GM18909 (cell line): ENCODE data around the gene GRAP.

Experiments used
- ATAC-seq: cut with Tn5 transposase; IDR thresholded peaks from one replicate; pipeline ENCODE4 v1.9.1; 2021; ENCODE audit warnings: mild to moderate bottlenecking; ENCODE audit not compliant: unreplicated experiment, poor library complexity

GRAP gene

DNA sequence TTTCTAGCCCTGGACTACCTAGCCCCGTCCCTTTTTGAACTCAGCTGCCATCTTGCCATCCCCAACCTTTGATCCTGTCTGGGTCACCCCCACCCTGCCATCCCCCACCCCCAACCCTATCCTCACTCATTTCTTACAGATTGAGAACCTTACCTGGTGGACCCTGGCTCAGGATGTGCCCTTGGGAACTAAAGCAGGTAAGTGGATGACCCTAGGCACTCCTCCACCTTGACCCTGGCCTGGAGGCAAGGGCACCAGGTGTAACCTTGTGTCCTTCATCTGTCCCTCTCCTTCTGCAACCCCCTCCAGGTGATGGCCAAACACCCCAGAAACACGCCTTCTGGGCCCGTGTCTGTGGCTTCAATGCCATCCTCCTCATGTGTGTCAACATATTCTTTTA is 26.7 kb downstream of the GRAP start:
- ATAC-seq = no peak

- ATAC-seq = no peak
Observed at GRCh38 chr17:19019041-19019941, 27.5 kb downstream of the GRAP start.

DNA sequence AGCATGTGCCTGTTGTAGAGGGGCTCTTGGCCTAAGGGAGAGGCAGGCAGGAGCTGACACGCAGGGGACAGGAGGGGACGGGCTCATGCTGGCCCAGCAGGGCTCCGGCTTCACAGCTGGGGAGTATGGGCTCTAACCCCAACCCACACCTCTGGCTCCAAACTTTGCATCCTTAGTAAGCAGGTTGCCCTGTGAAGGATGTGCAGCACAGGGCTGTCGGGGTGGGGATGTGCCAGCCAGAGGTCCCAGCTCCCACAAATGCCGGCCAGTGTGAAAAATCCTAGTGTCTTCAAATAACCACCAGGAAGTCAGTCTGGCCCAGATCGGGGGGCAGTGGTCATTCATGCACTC is 28.2 kb downstream of the GRAP start:
- no peak for ATAC-seq

GRCh38 chr17:19017804-19018599 is 28.8 kb downstream of the GRAP start:
- no peak for ATAC-seq

GRCh38 chr17:19017401-19017800 is 29.4 kb downstream of the GRAP start:
- ATAC-seq = no peak

- ATAC-seq = no peak
Observed at GRCh38 chr17:19016881-19017280, 29.9 kb downstream of the GRAP start.

GRCh38 chr17:19016297-19016696 is 30.5 kb downstream of the GRAP start:
- no peak for ATAC-seq

GRCh38 chr17:19015428-19015827 is 31.3 kb downstream of the GRAP start:
- no peak for ATAC-seq

DNA sequence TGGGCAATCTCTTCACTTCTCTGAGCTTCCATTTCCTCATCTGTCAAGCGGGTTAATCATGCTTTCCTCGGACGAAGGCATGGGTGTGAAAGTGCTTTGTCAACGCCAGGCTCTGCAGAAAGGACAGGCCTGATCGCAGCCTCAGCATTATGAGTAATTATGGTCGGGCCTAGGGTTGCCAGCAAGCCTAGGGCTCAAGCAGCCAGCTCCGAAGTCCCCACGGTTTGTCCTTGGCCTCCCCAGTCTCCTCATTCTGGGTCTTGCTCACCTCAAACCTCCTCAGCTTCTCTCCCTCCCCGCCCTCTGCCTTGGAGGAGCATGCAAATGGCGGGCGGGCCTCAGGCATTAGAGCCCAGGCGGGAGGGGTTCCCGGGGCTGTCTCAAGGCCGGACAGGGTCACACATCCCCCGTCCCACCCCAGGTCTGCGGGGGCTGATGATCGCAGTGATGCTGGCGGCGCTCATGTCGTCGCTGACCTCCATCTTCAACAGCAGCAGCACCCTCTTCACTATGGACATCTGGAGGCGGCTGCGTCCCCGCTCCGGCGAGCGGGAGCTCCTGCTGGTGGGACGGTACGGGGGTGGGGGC is 32.0 kb downstream of the GRAP start:
- ATAC-seq = no peak

GRCh38 chr17:19013806-19014627 is 32.7 kb downstream of the GRAP start:
- no peak for ATAC-seq

- ATAC-seq = no peak
Observed at GRCh38 chr17:19013226-19013625, 33.5 kb downstream of the GRAP start.

DNA sequence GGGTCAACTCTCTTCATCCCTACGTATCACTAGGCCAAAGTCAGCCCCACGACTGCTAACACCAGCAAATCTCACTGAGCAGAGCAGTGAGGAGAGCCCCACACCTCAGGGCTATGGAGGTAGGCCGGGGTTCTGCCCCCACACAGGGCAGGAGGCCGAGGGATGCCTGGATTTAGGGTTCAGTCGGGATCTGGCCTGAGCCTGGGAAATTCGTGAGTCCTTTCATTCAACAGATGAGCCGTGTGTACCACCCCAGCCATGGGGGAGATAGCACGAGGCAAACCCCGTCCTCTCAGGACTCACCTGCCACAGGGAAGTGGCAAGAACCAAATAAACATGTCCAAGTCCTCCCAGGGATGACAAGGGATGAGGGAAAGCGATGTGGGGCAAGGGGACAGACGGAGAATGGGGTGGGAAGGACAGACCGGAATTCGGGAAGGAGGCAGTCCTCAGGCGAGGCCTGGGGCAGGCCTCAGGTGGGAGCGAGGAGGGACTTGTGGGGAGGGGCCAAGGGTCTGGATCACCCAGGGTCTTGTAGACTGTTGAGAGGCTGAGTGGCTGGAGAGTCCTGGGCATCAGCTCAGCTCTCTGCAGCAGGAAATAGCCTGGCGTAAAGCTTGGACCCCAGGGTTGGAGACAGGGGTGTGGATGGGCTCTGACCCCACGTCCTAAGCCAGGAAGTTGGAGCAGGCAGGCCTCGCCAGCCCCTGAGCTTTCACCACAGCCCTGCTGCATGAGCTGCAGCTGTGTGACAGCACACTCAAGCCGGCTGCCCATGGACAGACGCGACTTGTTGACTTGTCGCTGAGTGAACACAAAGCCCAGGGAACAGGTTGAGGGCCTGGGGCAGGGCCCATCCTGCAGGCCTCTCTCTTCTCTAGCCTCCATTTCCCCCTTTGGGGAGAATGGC is 34.3 kb downstream of the GRAP start:
- ATAC-seq = no peak

DNA sequence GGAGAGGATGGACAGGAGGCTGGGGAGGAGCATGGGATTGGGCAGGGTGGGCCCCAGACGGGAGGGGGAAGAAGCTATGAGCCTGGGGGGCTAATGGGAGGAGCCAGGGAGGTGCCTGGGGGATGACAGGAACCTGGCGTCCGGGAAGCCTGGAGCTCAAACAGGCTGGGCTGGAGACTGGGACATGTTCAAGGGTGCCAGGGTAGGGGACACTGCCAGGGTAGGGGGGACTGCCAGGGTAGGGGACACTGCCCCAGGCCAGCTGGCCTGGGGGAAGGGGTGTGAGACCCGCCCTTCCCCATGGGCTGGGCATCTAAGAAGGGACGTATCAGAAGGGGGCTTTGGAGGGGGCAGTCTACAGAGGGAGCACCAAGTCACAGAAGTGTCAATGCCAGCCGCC is 35.2 kb downstream of the GRAP start:
- no peak for ATAC-seq

DNA sequence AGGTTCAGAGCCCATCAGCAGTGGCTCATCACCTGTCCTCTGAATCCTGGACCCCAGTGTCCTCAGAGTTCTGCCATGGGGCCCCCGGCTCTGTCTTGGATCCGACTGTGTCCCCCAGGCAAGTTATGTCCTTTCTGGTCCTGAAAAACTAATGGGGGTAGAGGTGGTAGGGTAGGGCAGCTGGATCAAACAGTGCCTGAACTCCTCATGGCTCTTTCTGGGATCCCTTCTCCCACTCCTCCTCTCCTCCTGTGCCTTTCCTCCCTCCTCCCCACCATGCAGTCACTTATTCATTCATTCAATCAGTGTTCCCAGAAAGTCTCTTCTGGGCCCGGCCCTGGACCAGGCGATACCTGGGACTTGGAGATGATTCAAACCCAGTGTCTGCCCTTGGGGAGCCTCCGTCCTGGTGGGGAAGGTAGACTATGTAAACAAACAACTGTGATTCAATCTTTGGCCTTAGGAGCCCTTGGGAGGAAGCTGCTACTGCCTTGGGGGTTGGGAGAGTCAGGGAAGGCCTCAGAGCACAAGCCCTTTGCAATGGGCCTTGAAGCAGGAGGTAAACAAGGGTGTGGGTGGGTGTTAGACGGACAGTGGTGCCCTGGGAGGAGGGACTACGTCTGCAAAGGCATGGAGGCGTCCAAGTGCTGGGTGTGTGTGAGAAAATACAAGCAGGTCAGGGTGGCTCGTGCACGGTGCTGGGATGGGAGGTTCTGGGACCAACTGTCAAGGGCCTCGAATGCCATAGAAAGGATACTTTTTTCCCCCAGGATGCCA is 35.8 kb downstream of the GRAP start:
- ATAC-seq = no peak

GRCh38 chr17:19009970-19010369 is 36.8 kb downstream of the GRAP start:
- ATAC-seq = no peak

DNA sequence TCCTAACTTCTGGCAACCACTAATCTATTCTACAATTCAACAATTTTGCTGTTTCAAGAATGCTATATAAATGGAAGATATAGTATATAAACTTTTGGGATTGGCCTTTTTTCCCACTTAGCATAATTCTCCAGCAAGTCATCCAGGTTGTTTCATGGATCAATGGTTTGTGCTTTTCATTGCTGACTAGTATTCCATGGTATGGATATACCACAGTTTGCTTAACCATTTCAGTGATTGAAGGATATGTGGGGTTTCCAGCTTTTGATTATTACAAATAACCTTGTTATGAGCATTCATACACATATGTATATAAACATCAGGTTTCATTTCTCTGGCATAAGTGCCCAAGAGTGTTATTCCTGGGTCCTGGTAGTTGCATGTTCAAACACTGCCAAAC is 40.1 kb downstream of the GRAP start:
- ATAC-seq = no peak

- no peak for ATAC-seq
Observed at GRCh38 chr17:19005789-19006430, 40.8 kb downstream of the GRAP start.

DNA sequence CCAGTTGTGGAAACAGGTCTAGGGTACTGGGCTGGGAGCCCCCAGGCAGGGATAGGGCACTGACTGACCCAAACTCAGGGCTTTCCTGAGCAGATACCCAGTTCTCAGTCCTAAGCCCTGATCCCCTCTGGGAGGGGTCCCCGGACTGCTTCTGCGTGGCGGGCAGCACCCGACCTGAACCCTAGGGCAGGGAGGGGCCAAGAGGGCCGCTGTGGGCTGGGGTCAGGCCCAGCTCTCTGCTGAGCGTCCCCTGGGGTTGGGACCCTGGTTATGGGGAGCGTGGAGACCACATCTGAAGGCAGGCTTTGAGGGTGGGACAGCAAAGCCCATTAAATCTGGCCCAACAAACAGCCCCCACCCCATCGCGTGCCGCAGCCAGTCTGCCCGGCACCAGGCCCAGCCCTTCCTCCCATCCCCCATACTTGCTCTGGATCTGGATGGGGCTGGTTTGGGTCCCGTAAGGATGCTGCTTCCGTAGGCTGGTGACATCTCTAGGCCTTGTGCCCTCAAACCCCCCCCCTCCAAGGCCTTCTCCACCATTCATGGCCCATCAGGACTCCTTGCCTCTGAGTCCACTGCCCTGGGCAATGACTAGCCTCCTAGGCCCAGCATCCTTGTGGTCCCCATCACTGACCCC is 41.5 kb downstream of the GRAP start:
- ATAC-seq = no peak
